Measurements from ENCODE around the gene NRL.

NRL gene

Small RNA genes lying within 50 kb of the gene (small RNA-seq; reads per million reads assigned to genes)
- 2.3 reads per million for gene RNA5SP383 (ENCODE audit: low read depth)

Measured in mesenchymal stem cell (in vitro differentiated cells and primary cell).